ENCODE data around the gene BAHCC1. TPM values are rescaled to one million over a fixed set of nuclear protein-coding genes. Genes with fewer than 3 reads are reported as not detected.

The BAHCC1 gene
- total and polyA plus RNA-seq, 9 of the 15 experiments (the other 6 are each of a cell fraction or from before 2014, with no cell fraction given): 0.14 to 26.9 (median 5.0) TPM

- peak overlapping the region in 1 of 2 experiments; percentile 90; a peak in 1 of 4 replicates for H3K9ac ChIP-seq (ENCODE audit: insufficient read depth in 1 of 2, low read depth in 2 of 2, low read length in 2 of 2)
- H3K79me2 ChIP-seq (ENCODE audit: control insufficient read depth, insufficient read depth, low read length): no peaks in the 10 kb centered on the region
- DNase-seq (ENCODE audit: extremely low read depth in 1 of 4, low spot score in 3 of 4) (no peak), ATAC-seq (no peak), FAIRE-seq (no peak)
- intact Hi-C loops (cut with micrococcal nuclease) (no loop called here), in situ Hi-C loops (cut with MboI) (no loop called here)
- BruUV-seq (replicated peaks): no TSS peak
- ChIA-PET CTCF (ENCODE audit: low intra/inter-chr PET ratio) (no interaction called here), POLR2A (interaction anchor here (0.7 to 3.3 kb wide), 5 partner anchors 9 to 166 kb away, joined by 3 to 16 read pairs (median 4); partner anchors contain the start of gene SLC38A10)
- H3K27ac ChIP-seq (ENCODE audit: extremely low read depth, low read depth, low read length): no peak overlapping the region
- H3K4me1 ChIP-seq (replicated peaks in 1 of 2; ENCODE audit: control insufficient read depth in 2 of 2, insufficient read depth in 2 of 2, low read length in 2 of 2): peaks cover 18 to 87% of the 10 kb centered on the region in 2 experiments
- H3K36me3 ChIP-seq (ENCODE audit: control insufficient read depth, insufficient read depth, low read length): peaks cover 6% of the 10 kb centered on the region; the same call in 1 of the 3 replicates
- TF ChIP-seq NR2C2 (CRISPR knock-in tag; IDR thresholded peaks at IDR 0.05): no peak
- TF ChIP-seq NR2C2 (tag; IDR thresholded peaks at IDR 0.05): no peak
- TF ChIP-seq HNRNPL (IDR thresholded peaks at IDR 0.05; ENCODE audit: low read depth, low read length): 0 out of 2 replicates have a peak, but pooled peaks have one; percentile 9
- no peak for TF ChIP-seq CAMTA2 (CRISPR knock-in tag; conservative IDR thresholded peaks at IDR 0.05)
- no peak for TF ChIP-seq C11orf30 (IDR thresholded peaks at IDR 0.05; ENCODE audit: low read depth)
- TF ChIP-seq RB1 (IDR thresholded peaks at IDR 0.05; ENCODE audit: low read depth): no peak
- no peak for TF ChIP-seq WHSC1 (IDR thresholded peaks at IDR 0.05; ENCODE audit: low read length)
- no peak for TF ChIP-seq CREB3L1 (IDR thresholded peaks at IDR 0.05; ENCODE audit: borderline replicate concordance, low read depth)
- no peaks in the 10 kb centered on the region for H3K9me1 ChIP-seq (ENCODE audit: control insufficient read depth, insufficient read depth, low read length)
- no peak overlapping the region for H3K4me3 ChIP-seq
- H3K4me2 ChIP-seq (ENCODE audit: insufficient read depth, low read length): no peak overlapping the region
- no peaks in the 10 kb centered on the region for H3K27me3 ChIP-seq (ENCODE audit: control insufficient read depth in 2 of 2, insufficient read depth in 2 of 2, low read length in 2 of 2)
- 89% methylated on average over 27 of the region's 50 CpGs for WGBS (ENCODE audit: insufficient coverage, low coverage, missing lambda C conversion rate)
- no peaks in the 10 kb centered on the region for H4K20me1 ChIP-seq (replicated peaks; ENCODE audit: control insufficient read depth, insufficient read depth, low read length)
- no peaks in the 10 kb centered on the region for H3K9me3 ChIP-seq (replicated peaks; ENCODE audit: control insufficient read depth, insufficient read depth, low read depth, low read length)
- no peak overlapping the region for H2AFZ ChIP-seq (ENCODE audit: low read depth, low read length)
These were observed 66.6 kb downstream of the BAHCC1 start for GRCh38 chr17:81461607-81462500.
